NCI-H2171 (cell line): ENCODE data around the gene SRRM5.
"Not testable (repeated sequence)": the region's sequence is repeated elsewhere in the genome, so short reads cannot be mapped to it uniquely, and the experiment has no call there.

ENCODE experiments used
- DNase-seq: peaks from one replicate; lab custom pipeline; 2025; lab: John Stamatoyannopoulos, UW

SRRM5 gene, protein sequence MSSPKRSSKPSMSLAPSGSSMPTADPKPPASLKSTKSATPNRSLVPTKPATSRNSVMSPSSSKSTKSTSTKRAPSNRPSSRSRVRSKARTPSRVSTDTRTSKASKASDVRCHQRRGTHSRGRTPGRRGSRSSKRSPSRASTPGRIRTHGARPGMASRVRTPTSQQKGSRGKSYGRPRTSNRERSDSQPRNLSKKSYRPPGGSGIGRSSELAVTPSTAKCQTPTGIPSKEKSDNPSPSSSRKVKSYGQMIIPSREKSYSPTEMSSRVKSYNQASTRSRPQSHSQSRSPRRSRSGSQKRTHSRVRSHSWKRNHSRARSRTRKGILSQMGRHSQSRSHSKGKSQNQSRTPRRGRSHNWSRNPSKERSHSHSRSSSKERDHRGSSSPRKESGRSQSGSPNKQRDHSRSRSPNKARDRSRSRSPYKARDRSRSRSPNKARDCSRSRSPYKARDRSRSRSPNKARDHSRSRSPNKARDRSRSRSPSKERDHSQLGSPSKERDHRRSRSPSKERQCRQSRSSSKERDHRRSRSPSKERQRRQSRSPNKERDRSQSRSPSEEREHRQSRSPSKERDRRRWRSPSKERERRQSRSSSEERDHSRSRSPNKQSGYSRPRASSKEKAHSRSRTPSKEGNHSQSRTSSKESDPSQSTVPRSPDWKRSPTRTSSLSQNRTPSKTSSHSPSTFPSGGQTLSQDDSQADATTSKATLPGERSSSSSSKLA

DNA sequence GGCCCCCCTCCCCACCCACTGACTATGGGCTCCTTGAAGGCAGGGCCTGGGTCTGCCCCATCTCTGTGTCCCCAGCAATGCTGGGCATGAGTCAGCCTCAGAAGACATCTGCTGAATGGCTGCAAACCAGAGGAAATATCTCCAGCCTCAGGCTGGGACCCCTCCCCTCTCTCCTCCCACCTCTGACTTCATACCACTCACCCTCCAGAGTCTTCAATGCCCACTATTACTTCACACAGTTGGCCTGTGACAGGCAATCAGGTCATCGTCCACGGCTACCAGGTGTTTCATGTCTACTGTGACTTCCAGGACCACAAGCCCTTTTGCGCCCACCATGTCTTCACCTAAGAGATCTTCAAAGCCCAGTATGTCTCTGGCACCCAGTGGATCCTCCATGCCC is at the start of gene SRRM5:
SRRM5 (plus strand) TSS at position 301 of the 400 bp plus-strand sequence; CDS start at position 335, 34 bp downstream.
- no peak for DNase-seq

DNA sequence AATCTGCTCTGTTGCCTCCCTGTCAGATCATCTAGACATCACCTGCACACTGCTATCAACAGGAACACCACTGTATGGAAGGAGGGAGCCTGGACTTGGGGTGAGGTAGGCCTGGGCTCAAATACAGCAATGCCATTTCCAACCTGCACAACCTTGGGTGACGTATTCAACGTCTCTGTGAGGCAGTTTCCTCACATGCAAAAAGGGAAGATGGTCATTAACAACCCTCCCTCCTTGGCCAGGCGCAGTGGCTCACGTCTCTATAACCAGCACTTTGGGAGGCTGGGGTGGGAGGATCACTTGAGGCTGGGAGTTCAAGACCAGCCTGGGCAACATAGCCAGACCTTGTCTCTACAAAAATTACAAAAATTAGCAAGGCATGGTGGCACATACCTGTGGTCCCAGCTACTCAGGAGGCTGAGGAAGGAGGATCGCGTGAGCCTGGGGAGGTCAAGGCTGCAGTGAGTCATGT is 49.6 kb upstream of the SRRM5 start:
- no peak for DNase-seq

DNA sequence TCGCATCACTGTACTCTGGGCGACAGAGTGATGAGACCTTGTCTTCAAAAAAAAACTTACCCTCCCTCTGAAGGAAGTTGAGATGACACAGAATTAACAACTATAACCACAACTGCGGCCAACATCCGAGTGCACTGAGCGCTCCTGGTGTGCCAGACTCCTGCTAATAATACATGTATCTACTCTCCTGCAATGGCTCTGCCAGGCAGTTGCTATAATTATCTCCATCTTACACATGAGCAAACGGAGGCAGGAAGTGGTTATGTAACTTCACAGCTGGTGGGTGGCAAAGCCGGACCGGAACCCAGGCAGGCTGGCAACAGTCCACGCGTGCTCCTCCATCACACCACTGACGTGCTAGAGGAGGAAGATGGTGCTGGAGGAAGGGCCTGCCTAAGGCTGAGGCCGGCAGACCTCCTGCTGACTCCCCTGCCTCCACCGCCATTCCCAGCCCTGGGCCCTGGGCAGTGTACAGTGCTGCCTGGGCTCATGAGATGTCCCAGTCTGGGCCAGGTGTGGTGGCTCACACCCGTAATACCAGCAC is 49.1 kb upstream of the SRRM5 start:
- no peak for DNase-seq

DNA sequence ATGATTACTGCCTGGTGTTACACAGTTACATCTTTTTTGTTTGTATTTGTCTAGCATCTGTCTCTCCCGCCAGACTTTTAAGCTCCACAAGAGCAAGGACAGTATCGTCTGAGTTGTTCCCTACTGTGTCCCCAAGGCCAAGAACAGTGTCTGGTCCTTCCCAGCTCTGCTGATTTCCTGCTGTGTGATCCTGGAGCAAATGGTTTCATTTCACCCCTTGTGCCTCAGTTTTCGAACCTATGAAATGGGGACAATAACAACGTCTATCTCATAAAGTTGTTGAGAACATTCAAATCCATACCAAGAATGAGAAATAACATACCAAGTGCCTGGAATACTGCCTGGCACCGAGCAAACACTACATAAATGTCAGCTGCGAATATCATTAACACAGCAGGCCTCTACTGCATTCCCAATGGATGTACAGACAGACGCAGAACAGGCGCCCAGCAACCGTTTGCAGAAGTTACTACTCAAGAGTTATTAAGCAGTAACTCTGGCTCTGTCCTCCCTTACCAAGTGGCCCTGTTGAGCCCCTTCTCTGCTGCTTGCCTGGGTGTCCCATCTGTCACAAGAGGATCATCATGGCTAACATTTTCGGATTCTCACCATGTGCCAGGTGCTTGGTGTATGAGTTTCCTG is 48.0 kb upstream of the SRRM5 start:
- no peak for DNase-seq

DNA sequence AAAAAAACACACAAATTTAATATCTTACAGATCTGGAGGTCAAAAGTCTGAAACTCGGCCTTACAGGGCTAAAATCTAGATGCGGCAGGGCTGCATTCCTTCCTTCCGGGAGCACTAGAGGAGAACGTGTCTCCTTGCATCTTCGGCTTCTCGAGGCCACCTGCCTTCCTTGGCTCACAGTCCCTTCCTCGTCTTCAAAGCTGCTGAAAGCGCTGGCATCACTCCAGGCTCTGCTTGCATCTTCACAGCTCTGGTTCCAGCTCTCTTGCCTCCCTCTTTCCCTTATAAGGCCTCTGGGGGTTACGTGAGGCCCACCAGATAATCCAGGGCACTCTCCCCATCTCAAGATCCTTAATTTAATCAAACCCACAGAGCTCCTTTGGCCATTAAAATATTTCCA is 47.1 kb upstream of the SRRM5 start:
- no peak for DNase-seq

DNA sequence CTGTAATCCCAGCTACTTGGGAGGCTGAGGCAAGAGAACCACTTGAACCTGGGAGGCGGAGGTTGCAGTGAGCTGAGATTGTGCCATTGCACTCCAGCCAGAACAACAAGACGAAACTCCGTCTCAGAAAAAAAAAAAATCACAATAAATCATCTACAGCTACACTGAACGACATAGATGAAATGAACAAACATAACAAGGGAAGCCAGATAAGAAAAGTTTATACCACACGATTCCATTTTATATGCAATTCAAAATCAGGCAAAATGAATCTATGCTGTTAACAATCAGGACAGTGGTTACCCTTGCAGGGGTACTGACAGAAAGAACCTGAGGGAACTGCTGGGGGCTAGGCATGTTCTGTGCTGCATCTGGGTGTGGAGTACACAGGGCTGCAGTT is 42.2 kb upstream of the SRRM5 start:
- no peak for DNase-seq

DNA sequence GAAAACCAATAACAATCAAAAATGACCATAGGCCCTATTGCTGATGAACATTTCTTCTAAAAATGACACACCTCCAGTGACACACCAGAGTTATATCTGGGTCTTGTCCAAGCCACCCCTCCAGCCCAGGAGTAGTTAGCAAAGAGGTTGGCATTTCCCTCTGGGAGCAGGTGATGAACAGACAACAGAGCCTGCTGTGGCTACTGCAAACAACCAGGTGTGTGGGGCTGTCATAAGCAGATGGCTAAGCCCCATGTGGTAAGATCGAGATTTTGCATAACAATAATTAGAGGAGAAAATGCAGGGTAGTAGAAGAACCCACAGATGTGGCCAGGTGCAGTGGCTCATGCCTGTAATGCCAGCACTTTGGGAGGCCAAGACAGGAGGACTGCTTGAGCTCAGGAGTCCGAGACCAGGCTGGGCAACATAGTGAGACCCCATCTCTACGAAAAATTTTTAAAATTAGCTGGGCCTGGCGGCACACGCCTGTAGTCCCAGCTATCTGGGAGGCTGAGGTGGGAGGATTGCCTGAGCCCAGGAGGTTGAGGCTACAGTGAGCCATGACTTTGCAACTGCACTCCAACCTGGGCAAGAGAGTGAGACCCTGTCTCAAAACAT is 41.6 kb upstream of the SRRM5 start:
- DNase-seq, result peak; percentile 76

DNA sequence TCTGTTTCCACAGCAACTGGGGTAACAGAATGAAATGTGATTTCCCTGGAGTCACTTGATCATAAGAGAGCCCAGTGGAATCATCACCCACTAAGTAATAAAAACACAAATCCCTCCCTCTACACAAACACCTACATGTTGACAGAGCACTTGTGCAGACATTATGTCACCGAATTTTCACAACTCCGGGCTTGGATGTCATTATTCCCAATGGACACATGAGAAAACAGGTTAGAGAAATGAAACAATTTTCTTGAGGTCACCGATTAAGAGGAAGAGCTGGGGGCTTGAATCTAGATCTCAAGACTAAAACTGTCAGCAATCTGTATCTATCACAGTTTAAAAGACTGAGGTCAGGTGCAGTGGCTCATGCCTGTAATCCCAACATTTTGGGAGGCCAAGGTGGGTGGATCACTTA is 39.7 kb upstream of the SRRM5 start:
- no peak for DNase-seq

DNA sequence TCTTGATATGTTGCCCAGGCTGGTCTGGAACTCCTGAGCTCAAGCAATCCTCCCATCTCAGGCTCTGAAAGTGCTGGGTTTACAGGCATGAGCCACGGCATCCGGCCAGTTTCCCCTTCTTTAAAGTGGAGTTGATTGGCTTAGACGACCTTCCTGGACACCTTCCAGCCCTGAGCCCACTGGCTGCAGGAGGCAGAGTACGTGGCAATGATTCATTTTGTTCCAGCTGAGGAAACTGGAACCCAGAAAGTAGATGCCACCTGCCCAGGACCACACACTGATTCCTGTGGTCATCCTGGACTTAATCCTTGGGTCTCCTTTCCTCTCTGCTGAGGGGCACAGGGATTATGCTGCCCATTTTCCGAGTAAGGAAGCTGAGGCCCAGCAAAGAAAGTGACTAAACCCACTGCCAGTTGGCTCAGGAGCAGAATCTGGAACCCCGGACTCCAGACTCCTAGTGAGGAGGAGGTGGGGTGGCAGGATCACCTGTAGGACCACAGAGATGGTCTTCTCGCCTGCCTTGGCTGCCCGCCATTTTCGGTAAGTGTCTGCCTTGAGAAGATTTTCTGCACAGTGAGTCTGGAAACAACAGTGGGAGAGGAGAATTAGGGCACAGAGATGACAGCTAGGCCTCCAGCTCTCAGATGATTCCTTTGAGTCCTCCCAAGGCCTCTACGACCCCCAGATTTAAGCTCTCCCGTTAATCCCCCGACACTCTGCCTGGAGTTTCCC is 37.3 kb upstream of the SRRM5 start:
- DNase-seq, result no peak

DNA sequence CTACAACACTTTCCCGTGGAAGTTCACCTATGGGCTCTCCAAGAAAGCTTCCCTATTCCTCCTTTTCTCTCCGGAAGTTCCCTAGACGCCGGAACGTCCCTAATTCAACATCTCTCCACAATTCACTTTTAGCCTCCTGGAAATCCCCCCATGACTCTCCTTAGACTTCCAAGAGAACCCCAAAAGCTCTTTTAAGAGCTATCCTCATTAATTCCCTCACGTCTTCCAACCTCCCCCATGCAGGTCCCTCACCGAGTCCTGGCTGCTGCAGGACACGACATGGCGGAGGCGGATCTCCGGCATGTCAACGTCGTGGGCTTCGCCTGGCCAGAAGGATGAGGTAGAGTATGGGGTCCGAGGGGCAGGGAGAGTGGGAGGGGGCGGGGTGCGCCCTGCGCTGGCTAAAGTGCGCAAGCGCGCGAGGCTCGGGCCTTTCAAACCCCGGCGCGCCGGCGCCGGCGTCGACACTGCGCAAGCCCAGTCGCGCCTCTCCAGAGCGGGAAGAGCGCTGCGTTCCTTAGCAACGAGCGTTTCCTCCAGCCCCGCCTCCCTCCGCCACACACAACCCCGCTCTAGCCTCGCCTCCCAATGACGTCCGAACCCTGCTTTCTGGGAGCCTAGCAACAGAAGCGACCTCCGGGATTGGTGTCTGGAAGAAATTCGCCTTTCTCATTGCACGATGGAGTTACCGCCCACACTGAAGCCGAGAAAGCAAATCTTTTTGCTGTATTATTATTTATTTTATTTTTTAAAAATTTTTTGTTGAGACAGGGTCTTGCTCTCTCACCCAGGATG is 36.5 kb upstream of the SRRM5 start, which contains the start of the genes PINLYP and XRCC1:
PINLYP (plus strand) TSS at position 646 of the 795 bp plus-strand sequence. CDS start 1,391 bp downstream, outside the sequence.
XRCC1 (minus strand) TSS at position 372 of the 795 bp plus-strand sequence; CDS start at position 303, 69 bp downstream.
- DNase-seq, result peak; percentile 98

DNA sequence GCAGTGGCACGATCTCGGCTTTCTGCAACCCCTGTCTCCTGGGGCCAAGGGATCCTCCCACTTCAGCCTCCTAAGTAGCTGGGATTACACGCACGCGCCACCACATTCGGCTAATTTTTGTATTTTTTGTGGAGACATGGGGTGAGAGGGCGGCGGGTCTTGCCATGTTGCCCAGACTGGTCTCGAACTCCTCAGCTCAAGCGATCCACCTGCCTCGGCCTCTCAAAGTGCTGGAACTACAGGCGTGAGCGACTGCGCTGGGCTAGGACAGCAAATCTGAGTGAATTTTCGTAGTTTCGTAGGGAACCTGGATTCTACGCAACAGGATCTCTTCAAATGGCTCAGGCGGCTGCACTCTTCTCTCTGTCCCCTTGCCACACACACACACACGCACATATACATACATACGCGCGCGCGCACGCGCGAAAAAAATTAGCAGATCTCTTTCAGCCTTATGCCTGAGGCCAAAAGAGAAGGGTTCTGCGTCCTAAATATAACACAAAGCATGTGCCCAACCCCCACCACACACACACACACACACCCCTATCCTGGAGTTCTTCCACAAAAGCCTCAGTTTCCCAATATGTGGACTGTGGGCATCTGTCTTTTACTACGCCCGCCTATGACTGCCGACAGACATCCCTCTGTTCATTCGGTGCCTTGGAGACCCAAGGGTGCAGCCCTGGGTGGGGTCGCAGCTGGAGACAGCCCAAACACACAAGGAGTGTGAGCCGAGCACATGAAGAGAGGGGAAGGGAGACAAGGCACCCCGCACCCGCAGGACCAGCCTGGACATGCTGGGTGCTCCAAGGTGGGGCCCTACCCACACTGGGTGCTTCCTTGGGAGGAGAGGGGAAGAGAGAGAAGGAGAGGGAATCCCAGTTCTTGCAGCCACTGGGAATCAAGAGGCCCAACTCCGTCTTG is 35.7 kb upstream of the SRRM5 start:
- no peak for DNase-seq

DNA sequence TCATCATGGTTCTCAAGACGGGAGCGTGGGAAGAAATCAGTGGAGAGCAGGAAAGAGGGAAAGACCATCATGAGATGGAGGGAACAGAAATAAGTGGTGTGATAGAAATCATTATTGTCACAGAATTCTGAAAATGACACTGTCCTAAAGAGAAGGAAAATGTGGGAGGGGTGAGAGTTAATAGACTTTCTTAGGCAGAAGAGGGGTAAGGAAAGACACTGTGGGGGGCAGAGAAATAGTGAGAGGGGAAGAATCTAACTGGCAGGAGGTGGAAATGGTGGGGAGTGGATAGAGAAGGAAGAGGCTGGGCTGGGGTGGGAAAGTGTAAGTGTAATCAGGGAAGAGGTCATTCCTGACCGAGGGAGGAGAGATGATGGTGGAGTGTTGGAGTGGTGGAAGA is 33.1 kb upstream of the SRRM5 start:
- DNase-seq, result no peak

DNA sequence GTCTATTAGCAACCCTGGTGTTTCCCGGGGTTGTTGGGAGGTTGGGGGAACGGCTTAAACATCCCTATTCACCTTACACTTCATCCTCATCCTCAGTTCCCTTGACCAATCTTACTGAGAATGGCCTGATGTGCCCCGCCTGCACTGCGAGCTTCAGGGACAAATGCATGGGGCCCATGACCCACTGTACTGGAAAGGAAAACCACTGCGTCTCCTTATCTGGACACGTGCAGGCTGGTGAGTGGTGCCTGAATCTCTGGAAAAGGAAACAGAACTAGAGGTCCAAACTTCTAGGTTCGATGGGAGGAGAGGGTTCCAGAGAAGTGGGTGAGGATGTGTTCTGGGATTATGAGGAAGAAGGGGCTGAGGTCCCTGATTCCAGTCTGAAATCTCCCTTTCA is 30.4 kb upstream of the SRRM5 start:
- no peak for DNase-seq

DNA sequence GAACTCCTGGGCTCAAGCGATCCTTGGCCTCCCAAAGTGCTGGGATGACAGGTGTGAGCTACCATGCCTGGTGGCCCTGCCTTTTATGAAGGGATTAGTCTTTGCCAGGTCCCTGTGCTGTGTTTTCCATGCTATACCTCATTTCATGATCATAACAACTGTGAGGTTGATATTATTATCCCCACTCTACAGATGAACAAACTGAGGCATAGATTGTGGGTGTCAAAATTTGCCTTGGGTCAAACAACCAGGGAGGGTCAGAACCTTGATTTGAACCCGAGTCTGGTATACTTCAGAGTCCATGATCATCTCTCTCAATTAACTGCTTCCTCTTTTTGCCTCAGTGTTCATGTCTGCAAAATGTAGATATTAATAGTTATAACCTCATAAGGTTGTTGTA is 29.4 kb upstream of the SRRM5 start:
- no peak for DNase-seq

DNA sequence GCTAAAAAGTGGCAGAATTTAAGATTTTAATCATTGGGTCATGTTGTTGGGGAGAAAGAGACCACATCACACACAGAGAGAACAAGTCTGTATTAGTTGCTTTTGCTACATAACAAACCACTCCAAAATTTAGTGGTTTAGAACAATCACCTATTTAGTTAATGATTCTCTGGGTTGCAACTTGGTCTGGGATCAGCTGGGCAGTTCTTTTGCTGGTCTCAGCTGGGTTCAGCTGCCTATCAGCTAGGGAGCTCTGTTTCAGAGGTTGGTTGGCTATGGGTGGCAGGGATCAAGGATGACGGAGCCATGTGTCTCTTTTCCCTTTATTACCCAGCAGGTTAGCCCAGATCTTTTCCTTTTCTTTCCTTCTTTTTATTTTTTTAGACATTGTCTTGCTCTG is 27.4 kb upstream of the SRRM5 start:
- DNase-seq, result no peak

DNA sequence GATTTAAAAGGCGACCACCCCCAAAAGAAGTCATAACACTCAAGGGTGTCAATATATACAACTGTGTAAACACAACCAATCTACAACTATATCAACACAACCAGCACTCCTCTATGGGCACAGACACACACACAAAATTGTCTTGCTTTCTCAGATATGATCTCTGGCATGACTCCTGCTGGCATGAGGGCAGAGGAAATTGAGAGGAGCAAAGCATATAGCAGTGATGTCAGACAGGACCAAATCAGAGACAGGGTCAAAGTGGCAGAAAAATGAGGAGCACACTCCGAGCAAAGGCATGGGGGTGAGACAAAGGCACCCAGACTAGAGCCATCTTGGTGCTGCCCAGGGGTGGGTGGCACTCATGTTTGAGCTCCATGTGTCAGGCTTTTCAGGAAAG is 25.5 kb upstream of the SRRM5 start:
- no peak for DNase-seq

DNA sequence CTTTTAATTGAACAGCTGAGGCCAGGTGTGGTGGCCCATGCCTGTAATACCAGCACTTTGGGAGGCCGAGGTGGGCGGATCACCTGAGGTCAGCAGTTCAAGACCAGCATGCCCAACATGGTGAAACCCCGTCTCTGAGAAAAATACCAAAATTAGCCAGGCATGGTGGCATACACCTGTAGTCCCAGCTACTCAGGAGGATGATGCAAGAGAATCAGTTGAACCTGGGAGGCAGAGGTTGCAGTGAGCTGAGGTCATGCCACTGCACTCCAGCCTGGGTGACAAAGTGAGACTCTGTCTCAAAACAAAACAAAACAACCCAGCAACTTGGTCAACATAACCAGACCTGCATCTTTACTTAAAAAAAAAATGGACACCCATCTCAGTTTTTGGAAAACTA is 24.9 kb upstream of the SRRM5 start:
- not testable (repeated sequence) for DNase-seq

DNA sequence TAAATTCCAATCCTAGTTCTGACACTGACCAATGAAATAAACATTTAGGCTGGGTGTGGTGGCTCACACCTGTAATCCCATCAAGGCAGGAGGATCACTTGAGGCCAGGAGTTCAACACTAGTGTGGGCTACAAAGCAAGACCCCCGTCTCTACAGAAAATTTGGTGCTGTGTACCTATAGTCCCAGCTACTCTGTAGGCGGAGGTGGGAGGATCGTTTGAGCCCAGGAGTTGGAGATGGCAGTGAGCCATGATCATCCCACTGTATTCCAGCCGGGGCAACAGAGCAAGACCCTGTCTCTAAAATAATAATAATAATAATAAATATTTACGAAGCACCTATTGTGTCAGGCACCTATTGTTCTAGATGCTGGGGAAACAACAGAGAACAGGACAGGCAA is 22.6 kb upstream of the SRRM5 start:
- no peak for DNase-seq

DNA sequence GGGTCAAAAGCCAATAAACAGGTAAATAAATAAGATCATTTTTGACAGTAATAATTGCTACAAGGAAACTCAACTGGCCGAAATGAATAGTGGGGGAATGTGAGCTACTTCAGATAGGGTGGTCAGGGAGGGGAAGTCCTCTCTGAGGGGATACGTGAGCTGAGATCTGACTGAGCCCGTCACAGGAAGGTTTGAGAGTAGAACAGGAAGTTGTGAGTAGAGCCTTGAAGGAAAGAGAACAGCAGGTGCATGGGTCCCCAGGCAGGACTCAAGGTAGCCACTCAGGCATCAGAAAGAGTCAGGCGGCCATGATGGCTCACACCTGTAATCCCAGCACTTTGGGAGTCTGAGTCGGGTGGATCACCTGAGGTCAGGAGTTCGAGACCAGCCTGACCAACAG is 22.2 kb upstream of the SRRM5 start:
- DNase-seq, result no peak
